Measurements from ENCODE around the gene PHYKPL. TPM values are rescaled to one million over a fixed set of nuclear protein-coding genes. Genes with fewer than 3 reads are reported as not detected.
A peak's percentile ranks its signal among the peaks of the same experiment; 100 is the strongest.

Gene PHYKPL
- total and polyA plus RNA-seq, 2 of the 13 experiments (the other 11 are each of a cell fraction or from before 2014, with no cell fraction given), result 18.0 to 78.6 TPM

- CTCF ChIA-PET (ENCODE audit: low intra/inter-chr PET ratio, low total read pairs), result no interaction called here
- POLR2A ChIA-PET, result interaction anchor here (1.6 kb wide), 1 partner anchor 24 kb away, joined by 5 read pairs; the partner anchor contains the start of gene HNRNPAB
- H3K79me2 ChIP-seq (ENCODE audit: insufficient read depth, low read length), result peaks cover 20% of the 10 kb centered on the region
- H3K9me3 ChIP-seq (ENCODE audit: low read length), result no peaks in the 10 kb centered on the region
- peaks cover 33% of the 10 kb centered on the region for H3K4me1 ChIP-seq (ENCODE audit: insufficient read depth, low read length)
- intact Hi-C loops (cut with micrococcal nuclease; ENCODE audit: unreplicated experiment) (no loop called here), in situ Hi-C loops (cut with HindIII; ENCODE audit: extremely low pct_ligation_motif_present, low pct_unique_long_range_greater_than_20kb) (no loop called here)
- no peak overlapping the region for H3K27ac ChIP-seq (ENCODE audit: extremely low read length, insufficient read depth, low read length)
- no peak overlapping the region for H2AFZ ChIP-seq (ENCODE audit: low read length)
- no peak overlapping the region for H3K4me3 ChIP-seq (replicated peaks in 1 of 3; ENCODE audit: insufficient read depth in 1 of 3, low read depth in 2 of 3, low read length in 3 of 3)
- peaks cover 14 to 29% of the 10 kb centered on the region in 2 experiments; a peak in 4 of 5 replicates for H3K36me3 ChIP-seq (replicated peaks in 1 of 2; ENCODE audit: control insufficient read depth in 1 of 2, insufficient read depth in 2 of 2, low read length in 2 of 2)
- no peaks in the 10 kb centered on the region for H3K27me3 ChIP-seq (ENCODE audit: control insufficient read depth in 1 of 2, insufficient read depth in 2 of 2, low read length in 2 of 2)
- no peak for DNase-seq (ENCODE audit: low spot score)
- H3K4me2 ChIP-seq (ENCODE audit: low read depth, low read length), result no peak overlapping the region
- TF ChIP-seq KDM2A (CRISPR knock-in tag; IDR thresholded peaks at IDR 0.05; ENCODE audit: borderline replicate concordance, low read depth) (no peak), ZSCAN5A (CRISPR knock-in tag; IDR thresholded peaks at IDR 0.05; ENCODE audit: borderline replicate concordance) (no peak), ZNF782 (CRISPR knock-in tag; IDR thresholded peaks at IDR 0.05; ENCODE audit: borderline replicate concordance) (no peak), POLR2G (IDR thresholded peaks at IDR 0.05; ENCODE audit: low read depth, low read length) (0 out of 2 replicates have a peak, but pooled peaks have one; percentile 4), MXD4 (CRISPR knock-in tag; IDR thresholded peaks at IDR 0.05) (no peak), ZMAT5 (CRISPR knock-in tag; IDR thresholded peaks at IDR 0.05; ENCODE audit: borderline replicate concordance, low read depth) (no peak), ZFP36L1 (CRISPR knock-in tag; IDR thresholded peaks at IDR 0.05) (no peak)
- BruUV-seq (replicated peaks), result no TSS peak
- 81% methylated on average over 3 of the region's 3 CpGs for WGBS (ENCODE audit: low lambda C conversion rate)
- no peak for FAIRE-seq
- H3K9ac ChIP-seq (ENCODE audit: insufficient read depth, low read depth, low read length), result no peak overlapping the region
- no peak for ATAC-seq
- H4K20me1 ChIP-seq (ENCODE audit: insufficient read depth, low read length), result no peaks in the 10 kb centered on the region
These were observed 4.7 kb downstream of the PHYKPL start for GRCh38 chr5:178227929-178228328.
